Activated T-helper 17 cell treated with anti-CD3 and anti-CD28 coated beads, Interleukin-2, amount 50 U/mL, for 72 hours (primary cell): Measurements from ENCODE around the gene L3MBTL4. TPM values are rescaled to one million over a fixed set of nuclear protein-coding genes. Genes with fewer than 3 reads are reported as not detected.

Experiments used
- ATAC-seq: fragments of 150-1000 bp; cut with Tn5 transposase; replicated peaks from 2 replicates; pipeline ENCODE4 v1.10.0; 2021; ENCODE audit warnings: mild to moderate bottlenecking, moderate library complexity
- H3K27ac Mint-ChIP-seq: one replicate; pipeline ENCODE4 v1.8.0; 2022; ENCODE audit warnings: mixed read lengths
- H3K27me3 Mint-ChIP-seq: one replicate; pipeline ENCODE4 v1.8.0; 2022; ENCODE audit warnings: mixed read lengths
- H3K36me3 Mint-ChIP-seq: one replicate; pipeline ENCODE4 v1.8.0; 2022; ENCODE audit warnings: low read depth, mild to moderate bottlenecking, mixed read lengths
- H3K4me1 Mint-ChIP-seq: one replicate; pipeline ENCODE4 v1.8.0; 2022; ENCODE audit warnings: mixed read lengths
- H3K4me3 Mint-ChIP-seq: one replicate; pipeline ENCODE4 v1.8.0; 2022; ENCODE audit warnings: mild to moderate bottlenecking, mixed read lengths
- H3K9me3 Mint-ChIP-seq: one replicate; pipeline ENCODE4 v1.8.0; 2022; ENCODE audit warnings: mixed read lengths
- total RNA-seq, 2 donors: library from RNA; stranded (reverse); gene quantifications; one replicate each; pipeline ENCODE4 v1.2.3, GENCODE V29; 2022

The L3MBTL4 gene
- total RNA-seq, 2 donors from 2014 or later = 0.19 TPM; not detected in 1

DNA sequence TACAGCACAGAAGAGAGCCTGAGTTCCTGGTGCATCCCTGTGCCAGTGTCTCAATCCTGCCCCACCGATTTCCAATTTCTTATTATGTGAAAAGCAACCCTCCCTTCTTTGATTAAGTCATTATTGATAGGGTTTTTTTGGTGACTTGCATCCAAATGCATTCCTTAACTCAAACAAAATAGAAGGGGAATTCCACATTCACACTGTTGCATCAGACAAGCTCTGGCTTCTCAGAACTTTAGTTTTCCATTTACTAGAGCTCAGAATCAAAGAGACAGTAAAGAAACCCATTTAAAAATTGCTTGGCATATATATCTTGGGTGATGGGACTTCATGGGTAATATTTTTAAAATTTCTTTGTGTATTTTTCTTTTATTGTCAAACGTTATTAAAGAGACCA is 505.6 kb downstream of the L3MBTL4 start:
- Mint-ChIP-seq H3K4me1 (no peaks in the 10 kb centered on the region), H3K9me3 (peaks cover 3% of the 10 kb centered on the region), H3K4me3 (no peak overlapping the region), H3K27ac (no peak overlapping the region), H3K36me3 (no peaks in the 10 kb centered on the region), H3K27me3 (peaks cover 7% of the 10 kb centered on the region)
- ATAC-seq = no peak
